CD14-positive monocyte (primary cell): ENCODE measurements around the gene LRRC8E. TPM values are rescaled to one million over a fixed set of nuclear protein-coding genes. Genes with fewer than 3 reads are reported as not detected.

Experiments used
- DNase-seq, 3 donors: peaks; one replicate each; pipeline ENCODE4 v3.0.0-alpha.2; 2011 to 2022
- H2AFZ ChIP-seq: 2 replicates; pipeline ENCODE4 v1.6.0; 2012; ENCODE audit warnings: mild to moderate bottlenecking, low read depth, low read length, inconsistent platforms; ENCODE audit not compliant: insufficient read depth, poor library complexity, severe bottlenecking
- H3K27ac ChIP-seq, 2 donors: 1 replicate in 1 of 2; 2 replicates in 1 of 2; pipeline ENCODE4 v1.5.1; 2012 to 2013; ENCODE audit warnings: low read length in 2 of 2, control low read depth in 1 of 2, inconsistent platforms in 1 of 2, low read depth in 1 of 2, mild to moderate bottlenecking in 1 of 2
- H3K27me3 ChIP-seq, 2 donors: one replicate each; pipeline versions ENCODE4 v1.6.0 to v1.6.1; 2011 to 2013; ENCODE audit warnings: low read length in 2 of 2; ENCODE audit not compliant: control insufficient read depth in 2 of 2, insufficient read depth in 2 of 2
- H3K36me3 ChIP-seq, 2 donors: replicated peaks in 1 of 2; 1 replicate in 1 of 2; 2 replicates in 1 of 2; pipeline versions ENCODE4 v1.5.1 to v1.6.1; 2012 to 2013; ENCODE audit warnings: low read length in 2 of 2, control low read depth in 1 of 2, inconsistent platforms in 1 of 2, mild to moderate bottlenecking in 1 of 2; ENCODE audit not compliant: insufficient read depth in 2 of 2, control insufficient read depth in 1 of 2
- H3K4me1 ChIP-seq, 2 donors: 1 replicate in 1 of 2; 2 replicates in 1 of 2; pipeline versions ENCODE4 v1.5.1 to v1.6.1; 2012 to 2013; ENCODE audit warnings: low read length in 2 of 2, control low read depth in 1 of 2, inconsistent platforms in 1 of 2, mild to moderate bottlenecking in 1 of 2, moderate library complexity in 1 of 2; ENCODE audit not compliant: insufficient read depth in 2 of 2, control insufficient read depth in 1 of 2
- H3K4me2 ChIP-seq: replicated peaks from 2 replicates; pipeline ENCODE3; 2012; ENCODE audit warnings: low read length, moderate library complexity, mild to moderate bottlenecking; ENCODE audit not compliant: poor library complexity, severe bottlenecking; ENCODE audit errors: extremely low read depth
- H3K4me3 ChIP-seq, 3 experiments: fragments of 200-600 bp in 1 of 3; sonication (generic) in 1 of 3; replicated peaks in 1 of 3; 1 replicate in 2 of 3; 2 replicates in 1 of 3; pipeline ENCODE4 v1.5.1; 2011 to 2013; ENCODE audit warnings: low read length in 3 of 3, mild to moderate bottlenecking in 3 of 3, control low read depth in 2 of 3, low read depth in 2 of 3, inconsistent platforms in 1 of 3, moderate library complexity in 1 of 3
- H3K79me2 ChIP-seq: 2 replicates; pipeline ENCODE4 v1.6.0; 2012; ENCODE audit warnings: mild to moderate bottlenecking, control low read depth, inconsistent platforms, low read length, moderate library complexity; ENCODE audit not compliant: insufficient read depth
- H3K9ac ChIP-seq: 2 replicates; pipeline ENCODE4 v1.6.0; 2017; ENCODE audit warnings: low read length, mild to moderate bottlenecking; ENCODE audit not compliant: insufficient read depth, poor library complexity, severe bottlenecking
- H3K9me3 ChIP-seq, 2 donors: replicated peaks in 1 of 2; 1 replicate in 1 of 2; 2 replicates in 1 of 2; pipeline versions ENCODE4 v1.5.1 to v1.6.1; 2012 to 2013; ENCODE audit warnings: low read length in 2 of 2, control low read depth in 1 of 2; ENCODE audit not compliant: control insufficient read depth in 1 of 2, insufficient read depth in 1 of 2
- H4K20me1 ChIP-seq: 2 replicates; pipeline ENCODE4 v1.6.0; 2012; ENCODE audit warnings: mild to moderate bottlenecking, low read length, control low read depth, moderate library complexity; ENCODE audit not compliant: insufficient read depth
- H3K27ac Mint-ChIP-seq, 7 donors: one replicate each; pipeline ENCODE4 v1.8.0; 2020; ENCODE audit warnings: mild to moderate bottlenecking in 7 of 7, mixed read lengths in 7 of 7, moderate library complexity in 6 of 7, inconsistent platforms in 2 of 7
- H3K27me3 Mint-ChIP-seq, 3 donors: one replicate each; pipeline ENCODE4 v1.8.0; 2021 to 2022; ENCODE audit warnings: low read depth in 3 of 3, mild to moderate bottlenecking in 3 of 3, mixed read lengths in 3 of 3, moderate library complexity in 3 of 3, inconsistent platforms in 1 of 3
- H3K36me3 Mint-ChIP-seq, 2 donors: one replicate each; pipeline ENCODE4 v1.8.0; 2020; ENCODE audit warnings: mixed read lengths in 2 of 2, inconsistent platforms in 1 of 2, mild to moderate bottlenecking in 1 of 2
- H3K4me1 Mint-ChIP-seq: one replicate; pipeline ENCODE4 v1.8.0; 2020; ENCODE audit warnings: mild to moderate bottlenecking, mixed read lengths
- H3K4me3 Mint-ChIP-seq, 2 donors: one replicate each; pipeline ENCODE4 v1.8.0; 2020; ENCODE audit warnings: mild to moderate bottlenecking in 2 of 2, mixed read lengths in 2 of 2, moderate library complexity in 1 of 2
- H3K9me3 Mint-ChIP-seq, 7 donors: one replicate each; pipeline ENCODE4 v1.8.0; 2020 to 2022; ENCODE audit warnings: mixed read lengths in 7 of 7, mild to moderate bottlenecking in 6 of 7, moderate library complexity in 6 of 7, inconsistent platforms in 2 of 7
- CTCF ChIP-seq: fragments of 200-600 bp; IDR thresholded peaks from one replicate; pipeline ENCODE4 v1.8.0; 2022; ENCODE audit warnings: antibody characterized with exemption, mild to moderate bottlenecking
- WGBS: methylation state at CpG from one replicate; pipeline ENCODE4 v1.1.5; 2013; ENCODE audit warnings: missing lambda C conversion rate; ENCODE audit not compliant: insufficient coverage; 5-methylcytosine and 5-hydroxymethylcytosine counted together
- intact Hi-C, 2 donors: fragments of 100-400 bp; cut with micrococcal nuclease; formaldehyde crosslinking; loops; one replicate each; pipeline versions ENCODE4 v1.15.0 to v1.15.1; 2023
- polyA plus RNA-seq, 3 donors: library from polyadenylated mRNA; depleted of rRNA in 1 of 3; unstranded in 2 of 3; stranded (reverse) in 1 of 3; fragments of 300-500 nt in 2 of 3; fragments of >200 nt in 1 of 3; fragmentation: Illumina TruSeq in 2 of 3; gene quantifications; 1 replicate in 2 of 3; 2 replicates in 1 of 3; pipeline ENCODE4 v1.2.3, GENCODE V29; 2012 to 2021

The LRRC8E gene
- polyA plus RNA-seq, 3 donors, result not detected

GRCh38 chr19:7913652-7914051 lies 25.3 kb downstream of the LRRC8E start:
- H3K27me3 Mint-ChIP-seq, result peaks cover 36 to 51% (median 42%) of the 10 kb centered on the region in 3 donors
- no peak overlapping the region for H3K27ac ChIP-seq
- H3K4me2 ChIP-seq, result no peak overlapping the region
- H3K79me2 ChIP-seq, result no peaks in the 10 kb centered on the region
- H3K4me3 Mint-ChIP-seq, result no peak overlapping the region
- no peak overlapping the region for H3K27ac Mint-ChIP-seq
- peaks cover 50% of the 10 kb centered on the region for H4K20me1 ChIP-seq
- H3K4me1 ChIP-seq, result peaks cover 15 to 34% of the 10 kb centered on the region in 2 donors
- H3K9me3 ChIP-seq, result peaks cover 0 to 15% of the 10 kb centered on the region in 2 donors
- H3K36me3 ChIP-seq, result peaks cover 36 to 40% of the 10 kb centered on the region in 2 donors
- 93% methylated on average over 6 of the region's 10 CpGs for WGBS
- H2AFZ ChIP-seq, result no peak overlapping the region
- no peak overlapping the region for H3K9ac ChIP-seq
- intact Hi-C loops, result no loop called here
- H3K36me3 Mint-ChIP-seq, result peaks cover 24 to 39% of the 10 kb centered on the region in 2 donors
- H3K9me3 Mint-ChIP-seq, result peaks cover 0 to 22% (median 14%) of the 10 kb centered on the region in 7 donors
- H3K27me3 ChIP-seq, result peaks cover 22 to 36% of the 10 kb centered on the region in 2 donors
- DNase-seq, result no peak
- H3K4me1 Mint-ChIP-seq, result peaks cover 25% of the 10 kb centered on the region
- no peak for TF ChIP-seq CTCF
- no peak overlapping the region for H3K4me3 ChIP-seq

GRCh38 chr19:7914099-7914498 lies 25.8 kb downstream of the LRRC8E start:
- H3K9ac ChIP-seq, result no peak overlapping the region
- Mint-ChIP-seq H3K27ac (no peak overlapping the region), H3K27me3 (peaks cover 41 to 55% (median 46%) of the 10 kb centered on the region in 3 donors), H3K36me3 (peaks cover 24 to 38% of the 10 kb centered on the region in 2 donors), H3K9me3 (peaks cover 0 to 25% (median 14%) of the 10 kb centered on the region in 7 donors), H3K4me3 (peak overlapping the region in 1 of 2 donors; percentile 77), H3K4me1 (peaks cover 27% of the 10 kb centered on the region)
- no peaks in the 10 kb centered on the region for H3K79me2 ChIP-seq
- intact Hi-C loops, result no loop called here
- H3K4me2 ChIP-seq, result no peak overlapping the region
- WGBS, result no CpG with 5 or more reads among the region's 12 CpGs
- H3K9me3 ChIP-seq, result peaks cover 0 to 19% of the 10 kb centered on the region in 2 donors
- peaks cover 36 to 38% of the 10 kb centered on the region in 2 donors for H3K36me3 ChIP-seq
- DNase-seq, result no peak
- no peak for TF ChIP-seq CTCF
- H3K27me3 ChIP-seq, result peaks cover 26 to 41% of the 10 kb centered on the region in 2 donors
- H3K4me3 ChIP-seq, result no peak overlapping the region
- peaks cover 17 to 38% of the 10 kb centered on the region in 2 donors for H3K4me1 ChIP-seq
- no peak overlapping the region for H2AFZ ChIP-seq
- H4K20me1 ChIP-seq, result peaks cover 45% of the 10 kb centered on the region
- H3K27ac ChIP-seq, result no peak overlapping the region
